Gastroesophageal sphincter (tissue), 4 donors: ENCODE data around the gene PRODH. TPM values are rescaled to one million over a fixed set of nuclear protein-coding genes. Genes with fewer than 3 reads are reported as not detected.
"Not testable (repeated sequence)": the region's sequence is repeated elsewhere in the genome, so short reads cannot be mapped to it uniquely, and the experiment has no call there.

Experiments used
- ATAC-seq: fragments of 150-250 bp; one replicate; pipeline ENCODE4 v1.9.1; 2016; ENCODE audit warnings: mild to moderate bottlenecking, moderate library complexity
- H3K27ac ChIP-seq, 4 donors: fragments of 200-600 bp; sonication (generic) in 3 of 4; 1 replicate in 3 of 4; 2 replicates in 1 of 4; pipeline ENCODE4 v1.5.1; 2016 to 2019
- H3K27me3 ChIP-seq: fragments of 200-600 bp; sonication (generic); one replicate; pipeline ENCODE4 v1.5.1; 2019
- H3K36me3 ChIP-seq, 2 donors: fragments of 200-600 bp; sonication (generic); one replicate each; pipeline ENCODE4 v1.5.1; 2019; ENCODE audit warnings: control low read depth in 1 of 2
- H3K4me1 ChIP-seq, 3 donors: fragments of 200-600 bp; sonication (generic); 1 replicate in 2 of 3; 2 replicates in 1 of 3; pipeline ENCODE4 v1.5.1; 2016 to 2019; ENCODE audit warnings: control low read depth in 2 of 3
- H3K4me3 ChIP-seq, 2 donors: fragments of 200-600 bp; sonication (generic); one replicate each; pipeline ENCODE4 v1.5.1; 2019; ENCODE audit warnings: mild to moderate bottlenecking in 1 of 2, moderate library complexity in 1 of 2
- H3K9me3 ChIP-seq, 3 donors: fragments of 200-600 bp; sonication (generic); one replicate each; pipeline ENCODE4 v1.5.1; 2017 to 2019; ENCODE audit warnings: control low read depth in 2 of 3
- CTCF ChIP-seq, 4 experiments: fragments of 200-600 bp in 2 of 4; fragments of 450-650 bp in 2 of 4; sonication (generic) in 1 of 4; IDR thresholded peaks; one replicate each; pipeline ENCODE4 v1.5.1; 2017 to 2019; ENCODE audit warnings: antibody characterized with exemption in 4 of 4, mild to moderate bottlenecking in 2 of 4, moderate library complexity in 2 of 4
- EP300 ChIP-seq: sonication (generic); formaldehyde crosslinking; IDR thresholded peaks from one replicate; pipeline ENCODE4 v1.6.1; 2017; ENCODE audit warnings: antibody characterized with exemption, mild to moderate bottlenecking
- POLR2A ChIP-seq, 2 donors: fragments of 450-650 bp; IDR thresholded peaks; one replicate each; pipeline ENCODE4 v1.6.1; 2017; ENCODE audit warnings: antibody characterized with exemption in 2 of 2, mild to moderate bottlenecking in 2 of 2, moderate library complexity in 1 of 2
- POLR2AphosphoS5 ChIP-seq: sonication (generic); formaldehyde crosslinking; IDR thresholded peaks from one replicate; pipeline ENCODE4 v1.6.1; 2017; ENCODE audit warnings: antibody characterized with exemption
- whole genome bisulfite sequencing, 2 donors: methylation state at CpG; one replicate each; pipeline ENCODE4 v1.1.5; 2018; ENCODE audit warnings: low coverage in 1 of 2; 5-methylcytosine and 5-hydroxymethylcytosine counted together
- total RNA-seq, 4 donors: library from RNA; depleted of rRNA; stranded (reverse); fragments of >200 nt; gene quantifications; one replicate each; pipeline ENCODE4 v1.1.0, GENCODE V29; 2016

The PRODH gene
- total RNA-seq, 4 donors from 2014 or later = 0.52 to 12.3 (median 3.0) TPM

DNA sequence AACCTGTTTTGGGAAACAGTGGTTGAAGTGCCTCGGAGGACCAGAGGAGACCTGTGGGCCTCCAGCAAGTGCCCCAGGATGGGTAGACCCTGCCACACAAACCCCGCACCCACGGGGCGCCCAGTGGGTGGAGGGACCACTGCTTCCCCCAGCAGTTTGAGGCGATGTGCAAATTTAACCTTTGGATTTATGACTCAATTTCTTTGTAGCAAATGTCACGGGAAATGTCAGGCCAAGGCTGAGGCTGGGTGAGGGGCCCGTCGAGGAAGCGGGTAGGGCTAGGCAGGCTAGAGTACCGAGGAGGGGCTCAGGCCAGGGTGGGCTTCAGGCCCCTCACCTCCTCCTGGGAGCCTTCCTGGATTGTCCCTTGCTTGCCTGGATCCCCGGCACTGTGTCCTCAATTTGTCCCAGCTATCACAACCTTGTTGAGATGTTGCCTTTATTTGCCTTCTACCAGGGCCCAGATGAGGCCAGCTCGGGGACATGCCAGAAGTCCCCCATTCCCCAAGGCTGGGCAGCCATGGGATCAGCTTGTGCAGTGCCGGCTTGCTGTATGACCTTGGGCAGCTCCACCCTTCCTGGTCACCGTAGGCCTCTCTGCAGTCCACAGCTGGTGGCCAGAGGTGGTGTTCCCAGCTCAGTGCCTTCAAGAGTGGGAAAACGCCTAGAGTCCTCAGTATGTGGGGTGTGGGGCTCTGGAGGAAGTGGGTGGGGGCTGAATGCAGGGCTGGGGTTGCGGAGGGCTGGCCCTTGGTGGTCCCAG, 39.5 kb upstream of the PRODH start:
- peaks cover 40% of the 10 kb centered on the region for H3K27me3 ChIP-seq
- TF ChIP-seq POLR2AphosphoS5 = no peak
- no peak for TF ChIP-seq POLR2A (IDR thresholded peaks at IDR 0.05)
- no peak for TF ChIP-seq CTCF (IDR thresholded peaks at IDR 0.05)
- no peak for TF ChIP-seq EP300
- WGBS, 2 donors = 80 to 100% methylated on average over 1 of the region's 16 CpGs
- H3K9me3 ChIP-seq = peaks cover 0 to 11% (median 0%) of the 10 kb centered on the region in 3 donors
- H3K4me3 ChIP-seq = no peak overlapping the region
- H3K4me1 ChIP-seq = peaks cover 0 to 9% (median 0%) of the 10 kb centered on the region in 3 donors
- no peak for ATAC-seq
- H3K36me3 ChIP-seq = no peaks in the 10 kb centered on the region
- no peak overlapping the region for H3K27ac ChIP-seq

DNA sequence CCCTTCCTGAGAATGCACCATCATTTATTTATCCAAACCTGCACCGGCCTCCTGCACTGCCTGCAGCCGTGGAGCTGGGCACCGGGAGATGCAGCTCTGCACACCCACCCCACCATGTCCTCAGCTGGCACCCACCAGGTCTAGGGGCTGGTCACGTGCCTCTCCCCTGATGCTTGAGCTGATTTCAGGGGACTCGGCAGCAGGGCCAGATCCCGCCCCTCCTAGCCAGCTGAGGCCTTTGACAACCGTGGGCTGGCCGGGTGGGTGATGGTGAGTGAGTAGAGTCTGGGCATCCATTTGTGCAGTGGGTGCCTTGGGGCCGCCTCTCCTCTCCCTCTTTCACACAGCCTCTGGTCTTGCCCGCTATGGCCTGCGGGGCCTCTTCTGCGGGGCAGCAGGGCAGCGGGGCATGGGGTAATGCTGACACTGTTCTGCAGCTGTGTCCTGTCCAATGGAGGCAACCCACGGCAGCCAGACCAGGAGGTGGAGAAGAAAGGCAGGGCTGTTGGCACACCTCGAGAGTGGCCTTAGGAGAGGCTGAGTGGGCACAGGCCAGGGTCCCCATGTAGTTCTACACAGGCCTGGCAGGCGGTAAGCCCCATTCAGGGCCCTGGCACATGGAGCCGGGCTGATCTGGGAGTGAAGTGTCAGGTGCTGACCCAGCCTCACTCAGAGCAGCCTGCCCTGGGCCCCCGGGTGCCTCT, 38.5 kb upstream of the PRODH start:
- ATAC-seq = no peak
- WGBS, 2 donors = 40% methylated on average over 1 of the region's 18 CpGs; no CpG with 5 or more reads in 1 of the 2 donors
- Histone ChIP-seq H3K9me3 (peaks cover 0 to under 1% (median 0%) of the 10 kb centered on the region in 3 donors), H3K27ac (no peak overlapping the region), H3K27me3 (peaks cover 47% of the 10 kb centered on the region), H3K4me1 (peaks cover 0 to 17% (median 0%) of the 10 kb centered on the region in 3 donors), H3K36me3 (no peaks in the 10 kb centered on the region), H3K4me3 (no peak overlapping the region)
- TF ChIP-seq POLR2A (IDR thresholded peaks at IDR 0.05) = no peak
- TF ChIP-seq CTCF (IDR thresholded peaks at IDR 0.05) = no peak
- no peak for TF ChIP-seq POLR2AphosphoS5

DNA sequence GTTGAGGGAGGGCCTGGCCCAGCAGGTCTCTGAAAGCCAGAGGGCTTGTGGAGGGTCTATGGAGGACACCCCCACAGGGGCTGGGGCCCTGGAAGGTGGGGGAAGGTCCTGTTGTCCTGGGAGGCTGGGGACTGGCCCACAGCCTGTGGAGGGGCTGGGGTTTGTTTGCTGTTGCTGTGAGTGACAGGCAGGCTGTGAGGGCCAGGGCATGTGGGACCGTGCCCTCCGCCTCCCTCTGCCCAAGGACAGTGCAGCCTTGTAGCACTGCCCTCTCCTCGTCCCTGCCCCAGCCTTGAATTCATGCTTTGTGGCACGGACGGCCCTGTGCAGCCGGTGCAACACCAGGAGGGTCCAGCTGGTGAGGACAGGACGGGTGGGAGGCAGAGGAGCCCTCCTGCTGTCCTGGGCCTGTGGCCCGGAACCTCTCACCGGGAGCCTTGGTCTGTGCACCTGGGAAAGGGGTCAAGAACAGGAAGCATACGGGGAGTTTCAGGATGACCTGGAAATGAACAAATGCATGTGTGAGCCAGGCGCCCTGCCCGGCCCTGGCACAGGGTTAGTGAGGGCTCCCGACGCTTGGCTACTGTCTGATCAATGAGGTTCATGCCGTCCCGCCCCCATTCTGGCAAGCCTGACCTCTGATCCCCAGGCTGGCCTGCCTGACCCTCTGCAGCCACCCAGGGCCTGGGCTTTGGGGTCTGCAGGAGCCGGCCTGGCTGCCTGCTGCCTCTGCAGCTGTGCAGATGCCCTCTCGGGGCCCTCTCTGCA, 37.4 kb upstream of the PRODH start:
- 39% methylated on average over 5 of the region's 18 CpGs; no CpG with 5 or more reads in 1 of the 2 donors for WGBS, 2 donors

GRCh38 chr22:18972591-18972990, 36.5 kb upstream of the PRODH start:
- peaks cover 58% of the 10 kb centered on the region for H3K27me3 ChIP-seq
- ATAC-seq, H3K9me3 ChIP-seq, H3K36me3 ChIP-seq, H3K27ac ChIP-seq, H3K4me3 ChIP-seq: not testable (repeated sequence)
- H3K4me1 ChIP-seq = peaks cover 0 to 17% (median 0%) of the 10 kb centered on the region in 3 donors
- WGBS, 2 donors = no CpG with 5 or more reads among the region's 8 CpGs

More for the DNA sequence above, 37.4 kb upstream of the PRODH start:
- H3K27ac ChIP-seq = no peak overlapping the region
- no peaks in the 10 kb centered on the region for H3K9me3 ChIP-seq
- peaks cover 50% of the 10 kb centered on the region for H3K27me3 ChIP-seq
- TF ChIP-seq POLR2AphosphoS5 = no peak
- no peak for TF ChIP-seq POLR2A (IDR thresholded peaks at IDR 0.05)
- TF ChIP-seq EP300 = no peak
- TF ChIP-seq CTCF (IDR thresholded peaks at IDR 0.05) = no peak
- peaks cover 0 to 17% (median 0%) of the 10 kb centered on the region in 3 donors for H3K4me1 ChIP-seq
- H3K4me3 ChIP-seq = no peak overlapping the region
- no peaks in the 10 kb centered on the region for H3K36me3 ChIP-seq
- no peak for ATAC-seq

DNA sequence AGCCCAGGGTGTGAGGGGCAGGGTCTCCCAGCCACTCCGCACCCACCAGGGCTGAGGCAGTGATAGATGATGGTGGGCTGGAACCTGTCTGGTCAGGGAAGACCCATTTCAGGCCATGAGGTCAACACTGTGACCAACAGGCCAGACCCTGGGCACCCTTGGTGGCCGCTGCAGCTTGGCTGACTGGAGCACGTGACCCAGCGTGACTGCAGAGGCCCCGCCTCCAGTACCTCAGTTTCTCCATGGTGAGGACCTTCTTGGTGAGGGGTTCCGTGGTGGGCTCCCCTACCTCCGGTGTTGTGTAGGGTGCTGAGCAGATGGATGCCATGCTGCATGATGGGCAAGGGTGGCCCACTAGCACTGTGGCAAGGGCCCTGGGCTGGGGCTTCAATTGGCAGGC, 35.9 kb upstream of the PRODH start:
- Histone ChIP-seq H3K4me1 (peaks cover 0 to 17% (median 0%) of the 10 kb centered on the region in 3 donors), H3K27me3 (peaks cover 64% of the 10 kb centered on the region)
- H3K36me3 ChIP-seq, H3K9me3 ChIP-seq, H3K4me3 ChIP-seq, ATAC-seq, H3K27ac ChIP-seq: not testable (repeated sequence)
- WGBS, 2 donors = no CpG with 5 or more reads among the region's 7 CpGs
